HUES64 (cell line): ENCODE data around the gene BPIFA1.

ENCODE experiments used
- H3K27ac ChIP-seq: 2 replicates; pipeline ENCODE4 v1.7.0; 2013; ENCODE audit warnings: low read depth, low read length, inconsistent platforms
- H3K27me3 ChIP-seq: 2 replicates; pipeline ENCODE4 v1.6.1; 2013; ENCODE audit warnings: mild to moderate bottlenecking, low read length; ENCODE audit not compliant: insufficient read depth
- H3K36me3 ChIP-seq: 2 replicates; pipeline ENCODE4 v1.6.1; 2013; ENCODE audit warnings: mild to moderate bottlenecking, low read length; ENCODE audit not compliant: insufficient read depth
- H3K4me1 ChIP-seq: 2 replicates; pipeline ENCODE4 v1.6.1; 2013; ENCODE audit warnings: mild to moderate bottlenecking, low read length, moderate library complexity; ENCODE audit not compliant: insufficient read depth
- H3K4me3 ChIP-seq: 2 replicates; pipeline ENCODE4 v1.5.1; 2013; ENCODE audit warnings: mild to moderate bottlenecking, low read length, moderate library complexity
- H3K9ac ChIP-seq: 2 replicates; pipeline ENCODE4 v1.6.1; 2013; ENCODE audit warnings: mild to moderate bottlenecking, low read depth, low read length
- H3K9me3 ChIP-seq: 2 replicates; pipeline ENCODE4 v1.6.1; 2013; ENCODE audit warnings: low read depth, low read length; ENCODE audit not compliant: insufficient read depth
- WGBS: fragments of 150-250, 120-280 bp; methylation state at CpG from one replicate; pipeline ENCODE4 v1.1.7; 2013; ENCODE audit warnings: missing lambda C conversion rate; 5-methylcytosine and 5-hydroxymethylcytosine counted together

The BPIFA1 gene

GRCh38 chr20:33287884-33288283 is 52.1 kb downstream of the BPIFA1 start:
- Histone ChIP-seq H3K36me3 (no peaks in the 10 kb centered on the region), H3K4me3 (no peak overlapping the region), H3K27me3 (no peaks in the 10 kb centered on the region), H3K4me1 (no peaks in the 10 kb centered on the region; the same call in 1 of the 2 replicates), H3K9me3 (no peaks in the 10 kb centered on the region), H3K9ac (no peak overlapping the region), H3K27ac (no peak overlapping the region)

DNA sequence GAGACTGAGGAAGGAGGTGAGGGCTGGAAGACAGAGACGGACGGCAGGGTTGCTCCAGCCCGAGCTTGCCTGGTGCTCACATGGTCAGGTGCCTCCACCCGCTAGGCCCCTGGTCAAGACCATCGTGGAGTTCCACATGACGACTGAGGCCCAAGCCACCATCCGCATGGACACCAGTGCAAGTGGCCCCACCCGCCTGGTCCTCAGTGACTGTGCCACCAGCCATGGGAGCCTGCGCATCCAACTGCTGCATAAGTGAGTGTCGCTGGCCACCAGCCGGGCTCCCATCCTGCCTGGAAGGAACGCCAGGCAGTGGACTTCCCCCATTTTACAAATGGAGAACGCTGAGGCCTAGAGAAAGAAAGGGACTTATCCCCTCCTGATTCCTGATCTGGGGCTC is 55.1 kb downstream of the BPIFA1 start:
- WGBS, result 96% methylated on average over 13 of the region's 13 CpGs
- Histone ChIP-seq H3K9ac (no peak overlapping the region), H3K27ac (no peak overlapping the region), H3K4me1 (no peaks in the 10 kb centered on the region), H3K9me3 (no peaks in the 10 kb centered on the region), H3K27me3 (no peaks in the 10 kb centered on the region), H3K4me3 (no peak overlapping the region), H3K36me3 (no peaks in the 10 kb centered on the region)

DNA sequence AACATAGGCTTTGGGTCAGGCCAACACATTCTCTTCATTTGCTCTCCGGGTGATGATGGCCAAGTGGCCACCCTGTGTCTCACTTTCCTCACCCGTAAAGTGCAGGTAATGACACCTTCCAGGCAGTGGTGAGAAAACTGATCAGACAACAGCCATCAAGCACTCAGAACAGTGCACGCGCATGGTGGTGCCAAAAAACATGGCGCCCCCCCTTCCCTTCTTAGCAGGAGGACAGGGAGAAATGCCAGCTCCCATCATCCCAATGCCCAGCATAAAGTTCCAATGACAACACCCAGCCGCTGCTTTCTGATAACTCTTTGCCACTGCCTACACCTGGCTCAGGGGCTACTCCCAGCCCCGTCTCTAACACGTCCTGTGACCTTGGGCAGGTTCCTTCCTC is 55.6 kb downstream of the BPIFA1 start:
- Histone ChIP-seq H3K27ac (no peak overlapping the region), H3K27me3 (no peaks in the 10 kb centered on the region), H3K4me3 (no peak overlapping the region), H3K9me3 (no peaks in the 10 kb centered on the region), H3K36me3 (no peaks in the 10 kb centered on the region), H3K4me1 (no peaks in the 10 kb centered on the region), H3K9ac (no peak overlapping the region)
- WGBS, result 94% methylated on average over 8 of the region's 8 CpGs

- no peaks in the 10 kb centered on the region for H3K27me3 ChIP-seq
- WGBS, result 61% methylated on average over 7 of the region's 7 CpGs
- H3K27ac ChIP-seq, result no peak overlapping the region
- no peaks in the 10 kb centered on the region for H3K36me3 ChIP-seq
- no peak overlapping the region for H3K4me3 ChIP-seq
- no peaks in the 10 kb centered on the region for H3K4me1 ChIP-seq
- no peaks in the 10 kb centered on the region for H3K9me3 ChIP-seq
- no peak overlapping the region for H3K9ac ChIP-seq
Observed at GRCh38 chr20:33291830-33292355, 56.1 kb downstream of the BPIFA1 start.
